8988T (cell line): ENCODE results near the gene TRMT6.

ENCODE experiments used
- DNase-seq: peaks from one replicate; pipeline ENCODE4 v3.0.0; 2011

TRMT6 gene

DNA sequence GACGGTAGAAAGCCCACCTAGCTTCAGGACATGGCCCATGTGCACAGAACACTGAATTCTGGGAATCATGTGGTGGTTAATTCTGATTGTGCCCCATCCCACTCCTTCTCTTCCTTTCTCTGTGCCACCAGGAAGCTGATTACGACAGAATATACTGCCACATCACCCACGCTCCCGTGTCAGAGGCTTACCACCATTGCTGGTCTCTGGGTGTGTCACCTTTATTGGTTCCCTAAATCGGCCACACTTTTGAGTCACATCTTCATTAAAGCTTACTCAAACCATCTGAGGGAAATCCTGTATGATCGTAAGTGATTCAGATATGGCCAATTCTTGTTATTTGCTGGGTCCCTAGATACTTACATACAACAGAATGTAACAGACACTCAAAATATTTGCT, 3.1 kb downstream of the TRMT6 start:
- DNase-seq: no peak

DNA sequence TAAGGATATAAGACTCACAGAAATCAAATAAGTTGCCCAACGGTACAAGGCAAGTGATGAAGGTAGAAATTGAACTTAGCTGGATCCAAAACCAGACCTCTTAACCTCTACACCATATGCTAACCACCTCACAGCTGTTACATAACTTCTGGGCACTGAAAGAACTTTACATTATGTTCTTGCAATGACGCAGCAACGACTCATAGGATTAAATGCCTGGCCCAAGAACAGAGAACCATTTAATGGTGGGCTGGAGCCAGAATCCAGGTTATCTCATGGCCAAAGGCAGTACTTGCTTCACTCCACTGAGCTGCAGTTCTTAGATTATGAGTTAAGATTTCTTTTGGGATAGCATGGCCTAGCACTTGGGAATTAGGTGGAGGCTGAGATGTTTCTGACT, 4.4 kb downstream of the TRMT6 start:
- no peak for DNase-seq

DNA sequence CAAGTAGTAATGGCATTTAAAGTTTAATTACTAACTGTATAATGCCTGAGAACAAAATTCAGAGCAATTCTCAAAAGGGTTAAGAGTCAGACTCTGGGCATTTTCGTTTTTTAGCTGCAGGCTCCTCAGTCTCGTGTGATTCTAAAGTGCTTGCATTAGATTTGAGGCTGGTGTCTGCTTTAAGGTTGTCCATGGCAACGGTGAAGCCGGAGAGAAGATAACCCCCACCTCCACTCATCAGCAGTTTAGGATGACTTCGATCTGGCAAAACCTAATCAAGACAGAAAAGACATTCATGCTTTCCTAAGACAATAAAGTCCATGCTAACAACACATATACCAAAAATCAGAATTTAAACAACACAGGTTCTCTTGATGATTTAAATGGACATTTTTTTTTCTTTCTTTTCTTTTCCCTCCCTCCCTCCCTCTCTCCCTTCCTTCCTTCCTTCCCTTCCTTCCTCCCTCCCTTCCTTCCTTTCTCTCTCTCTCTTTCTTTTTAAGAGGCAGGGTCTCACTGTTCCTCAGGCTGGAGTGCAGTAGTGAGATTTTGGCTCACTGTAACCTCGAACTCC, 11.8 kb downstream of the TRMT6 start:
- no peak for DNase-seq

DNA sequence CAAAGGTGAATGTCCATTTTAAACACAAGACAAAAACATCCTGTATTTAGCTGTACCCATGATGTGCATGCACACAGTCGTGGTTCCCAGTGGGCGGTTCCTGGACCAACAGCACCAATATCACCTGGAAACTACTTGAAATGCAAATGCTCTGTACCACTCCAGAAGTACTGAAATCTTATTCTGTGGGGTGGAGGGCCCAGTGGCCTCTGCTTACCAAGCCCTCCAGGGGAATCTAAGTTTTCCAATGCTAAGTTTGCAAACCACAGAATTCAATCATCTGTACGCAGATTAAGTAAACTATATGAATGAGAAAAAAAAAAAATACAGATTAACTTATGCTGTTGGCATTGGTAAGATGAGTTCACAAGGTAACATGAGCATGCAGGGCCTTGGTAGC, 14.1 kb downstream of the TRMT6 start:
- DNase-seq: no peak

DNA sequence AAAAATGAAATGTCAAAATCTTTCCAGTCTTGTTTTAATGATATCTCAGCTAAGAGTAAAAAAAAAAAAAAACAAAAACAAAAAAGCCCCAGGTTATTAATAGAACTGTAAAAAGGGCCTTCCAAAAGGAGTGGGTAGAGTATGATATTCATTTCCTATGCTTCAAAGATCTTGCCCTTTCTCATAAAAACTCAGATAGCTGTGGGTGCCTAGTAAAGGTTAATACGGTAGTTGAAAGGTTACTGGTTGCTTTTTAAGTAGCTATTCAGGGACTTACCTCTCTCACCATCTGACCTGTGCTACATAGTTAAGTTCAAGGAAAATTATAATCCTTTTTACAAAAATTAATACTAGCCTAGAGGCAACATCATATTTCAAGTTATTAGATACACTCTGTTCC, 14.9 kb downstream of the TRMT6 start:
- no peak for DNase-seq

DNA sequence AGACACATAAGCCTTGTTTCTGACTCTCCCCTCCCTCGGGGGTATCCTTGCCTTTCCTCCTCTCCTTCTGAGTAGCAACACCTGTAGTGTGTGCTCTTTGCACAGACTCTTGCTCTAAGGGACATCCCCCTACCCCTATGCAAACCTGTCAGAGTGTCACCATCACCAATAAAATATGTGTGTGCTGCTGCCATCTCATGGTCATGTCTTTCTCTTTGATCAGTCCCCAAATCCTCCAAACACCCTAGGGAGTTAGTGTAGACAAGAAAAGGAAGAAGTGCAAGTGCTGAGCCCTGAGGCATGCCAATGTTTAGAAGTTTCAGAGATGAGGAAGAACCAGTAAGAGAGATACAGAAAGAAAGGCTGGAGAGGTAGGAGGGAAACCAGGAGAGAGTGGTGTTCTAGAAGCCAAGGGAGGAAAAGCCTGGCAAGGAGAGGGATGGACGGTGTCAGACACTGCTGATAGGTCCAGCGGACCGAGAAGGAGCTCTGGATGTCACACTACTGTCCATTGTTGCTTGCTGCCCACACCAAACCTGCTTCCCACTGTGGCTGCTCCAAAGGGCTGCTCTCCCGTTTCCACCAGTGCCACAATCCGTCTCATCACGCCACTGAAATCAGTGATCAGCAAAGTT, 16.4 kb downstream of the TRMT6 start:
- DNase-seq: no peak

DNA sequence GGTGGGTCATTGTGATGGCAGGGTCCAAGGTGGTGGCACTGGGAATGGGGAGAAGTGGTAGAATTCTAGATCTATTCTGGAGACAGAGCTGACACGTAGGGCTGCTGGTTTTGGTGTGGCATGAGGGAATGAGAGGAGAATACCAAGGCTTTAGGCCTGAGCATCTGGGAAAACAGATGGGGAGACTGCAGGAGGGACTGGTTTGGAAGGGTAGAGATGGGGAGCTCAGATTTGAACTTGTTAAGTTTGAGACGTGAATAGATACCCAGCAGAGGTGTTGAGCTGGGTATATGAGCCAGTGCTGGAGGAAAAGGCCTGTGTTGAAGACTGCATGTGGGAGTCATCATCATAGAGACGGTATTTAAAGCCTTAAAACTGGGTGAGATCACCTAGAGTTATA, 17.5 kb downstream of the TRMT6 start:
- no peak for DNase-seq

DNA sequence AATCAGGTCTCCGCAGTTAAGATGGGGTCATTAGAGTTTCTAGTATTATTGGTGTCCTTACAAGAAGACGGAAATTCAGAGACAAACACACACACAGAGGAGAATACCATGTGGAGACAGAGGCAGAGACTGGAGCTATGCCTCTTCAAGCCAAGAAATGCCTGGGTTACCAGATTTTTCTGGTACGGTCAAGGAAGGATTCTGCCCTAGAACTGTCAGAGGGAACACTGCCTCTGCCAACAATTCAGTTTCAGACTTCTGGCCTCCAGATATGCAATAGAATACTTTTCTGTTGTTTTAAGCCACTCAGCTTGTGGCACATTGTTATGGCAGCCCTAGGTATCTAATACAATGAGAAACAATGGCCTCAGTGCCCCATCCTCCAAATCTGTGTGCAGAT, 18.9 kb downstream of the TRMT6 start:
- DNase-seq: no peak

DNA sequence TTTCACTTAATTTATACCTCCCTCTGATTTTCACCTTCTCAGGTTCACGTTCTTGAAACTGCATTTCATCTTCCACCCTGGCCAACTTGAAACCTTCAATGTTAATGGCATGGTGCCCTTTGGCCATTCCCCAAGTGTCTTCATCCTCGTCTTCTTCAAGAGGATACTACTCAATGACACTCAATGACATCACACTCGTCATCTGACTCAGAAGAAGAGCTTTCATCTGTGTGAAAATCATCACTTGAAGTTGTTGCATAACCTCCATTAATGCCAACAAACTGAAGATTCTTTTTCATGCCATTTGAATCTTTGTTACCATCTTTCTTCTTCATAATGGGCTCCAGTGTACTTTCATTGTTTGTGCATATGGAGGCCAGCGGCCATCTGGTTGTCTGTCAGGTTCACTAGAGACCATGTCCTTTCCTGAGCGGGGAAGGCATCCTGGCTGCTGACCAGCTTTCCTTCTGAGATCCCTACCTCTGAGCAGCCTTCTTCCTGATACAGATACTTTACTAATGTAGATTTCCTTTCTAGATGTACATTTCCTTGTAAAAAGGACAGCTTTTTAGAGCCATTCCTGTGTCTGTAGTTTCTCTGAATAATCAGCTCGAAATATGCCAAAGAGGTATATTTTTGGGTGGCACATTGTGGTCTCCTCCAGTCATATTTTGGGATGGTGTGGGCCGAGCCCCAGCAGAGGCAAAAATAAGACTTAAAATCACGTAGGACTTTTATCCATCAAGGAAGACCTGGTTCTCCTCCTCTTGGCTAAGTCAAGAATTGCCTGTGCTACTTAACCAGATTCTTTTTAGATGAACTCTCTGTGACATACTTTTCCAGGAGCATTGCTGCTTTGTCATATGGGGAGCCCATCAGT, 21.3 kb downstream of the TRMT6 start:
- DNase-seq: no peak

DNA sequence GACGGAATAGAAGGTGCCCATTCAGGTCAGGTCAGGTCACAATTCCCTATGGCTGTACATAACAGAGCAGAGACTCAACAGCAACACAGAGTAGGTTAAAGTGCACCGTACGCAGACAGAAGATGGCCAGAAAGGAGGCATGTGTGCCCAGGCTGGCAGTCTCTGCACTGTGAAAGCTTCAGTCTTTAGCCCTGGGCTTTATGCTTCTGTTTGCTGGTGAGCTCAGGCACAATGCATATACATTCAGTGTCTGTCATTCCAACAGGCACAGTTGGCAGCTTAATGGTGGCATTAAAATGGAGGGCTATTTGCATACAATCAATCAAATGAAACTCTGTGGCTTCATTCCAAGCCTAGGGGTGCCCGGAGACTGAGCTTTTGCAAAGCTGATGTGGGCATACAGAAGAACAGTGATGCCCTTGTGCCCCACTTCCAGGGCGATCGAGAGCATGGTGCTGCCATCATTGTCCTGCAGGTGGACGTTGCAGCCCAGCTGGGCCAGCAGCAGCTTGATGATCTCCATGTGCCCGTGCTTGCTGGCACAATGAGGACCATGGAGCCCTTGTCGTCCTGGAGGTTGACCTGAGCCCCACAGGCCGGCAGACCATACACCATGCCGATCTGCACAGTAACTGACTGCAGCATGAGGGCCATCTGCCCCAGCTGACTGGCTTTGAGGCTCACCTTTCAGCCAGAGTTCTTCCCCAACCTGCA, 22.4 kb downstream of the TRMT6 start:
- DNase-seq: no peak

DNA sequence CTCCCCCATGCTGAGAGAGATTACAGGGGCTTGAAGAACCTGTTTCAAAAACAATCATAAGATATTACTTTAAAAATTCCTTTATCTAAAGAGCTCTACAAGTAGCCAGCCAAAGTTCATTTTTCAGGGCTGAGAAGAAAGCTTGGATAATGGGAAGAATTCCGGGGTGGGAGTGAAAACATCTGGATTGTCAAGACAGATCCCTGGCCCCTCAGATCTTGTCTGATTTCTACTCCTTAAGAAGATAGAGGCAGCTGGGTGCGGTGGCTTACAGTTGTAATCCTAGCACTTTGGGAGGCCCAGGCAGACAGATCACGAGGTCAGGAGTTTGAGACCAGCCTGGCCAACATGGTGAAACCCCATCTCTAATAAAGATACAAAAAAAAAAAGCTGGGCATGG, 24.8 kb downstream of the TRMT6 start:
- no peak for DNase-seq

DNA sequence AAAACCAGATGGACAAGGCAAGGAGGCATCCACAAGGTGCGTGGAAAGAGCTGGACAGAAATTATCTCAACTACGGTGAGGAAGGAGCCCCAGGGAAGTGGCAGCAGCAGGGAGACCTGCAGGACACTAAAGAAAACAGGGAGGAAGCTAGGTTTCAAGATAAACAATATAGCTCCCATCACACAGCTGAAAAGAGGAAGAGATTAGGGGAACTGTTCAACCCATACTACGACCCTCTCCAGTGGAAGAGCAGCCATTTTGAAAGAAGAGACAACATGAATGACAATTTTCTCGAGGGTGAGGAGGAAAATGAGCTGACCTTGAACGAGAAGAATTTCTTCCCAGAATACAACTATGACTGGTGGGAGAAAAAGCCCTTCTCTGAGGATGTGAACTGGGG, 26.8 kb downstream of the TRMT6 start:
- DNase-seq: no peak

DNA sequence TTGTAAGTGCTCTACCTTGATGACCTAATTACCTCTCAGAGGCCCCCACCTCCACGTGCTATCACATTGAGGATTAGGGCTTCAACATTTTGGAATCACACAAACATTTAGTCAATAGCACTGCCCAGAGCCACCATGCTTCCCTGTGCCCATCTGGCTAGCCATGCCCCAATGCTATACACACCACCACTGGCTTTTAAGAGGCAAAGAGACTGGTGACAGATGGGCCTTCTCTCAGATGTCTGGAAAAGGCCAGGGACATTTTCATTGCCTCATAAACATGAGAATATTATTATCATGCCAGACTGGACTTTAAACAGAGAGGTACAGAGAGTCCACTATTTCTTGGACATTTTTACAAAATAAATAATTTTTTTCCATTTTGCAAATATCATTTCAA, 29.8 kb downstream of the TRMT6 start:
- no peak for DNase-seq

DNA sequence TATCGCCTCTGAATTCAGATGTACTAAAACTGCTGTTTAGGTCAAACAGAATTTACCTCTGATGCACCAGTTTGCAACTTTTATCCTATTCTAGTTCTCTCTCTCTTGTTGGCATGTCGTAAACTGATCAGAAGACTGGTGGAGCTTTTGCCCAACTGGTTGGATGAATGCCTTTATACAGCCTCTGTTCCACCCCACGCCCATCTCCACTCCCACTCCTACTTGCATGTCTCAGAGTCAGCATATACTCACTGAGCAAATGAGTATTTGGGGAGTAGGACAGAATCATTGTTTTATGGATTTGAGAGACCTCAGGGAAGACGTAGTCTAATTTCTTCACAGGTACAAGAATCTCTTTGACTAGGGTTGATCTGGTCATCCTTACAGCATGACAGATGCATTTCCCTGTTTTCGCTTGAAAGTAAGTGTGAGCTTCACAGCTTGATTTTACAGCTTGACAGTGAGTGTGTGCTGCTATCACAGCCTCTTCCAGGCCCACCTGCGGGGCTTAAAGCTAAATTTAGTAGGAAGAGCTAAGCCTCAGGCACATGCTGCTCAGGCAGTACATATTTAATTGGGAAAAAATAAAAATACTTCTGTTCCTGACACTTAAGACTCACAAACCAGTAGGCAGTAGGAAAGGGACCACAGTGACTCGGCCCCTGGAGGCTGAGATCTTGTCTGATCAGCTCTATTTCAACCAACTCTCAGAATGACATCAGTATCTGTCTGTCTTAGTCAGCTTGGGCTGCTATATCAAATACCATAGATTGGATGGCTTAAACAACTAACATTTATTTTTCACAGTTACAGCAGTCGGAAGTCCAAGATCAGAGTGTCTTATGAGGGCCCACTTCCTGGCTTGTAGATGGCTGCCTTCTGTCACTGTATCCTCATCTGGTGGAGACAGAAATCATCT, 30.4 kb downstream of the TRMT6 start:
- DNase-seq: no peak

DNA sequence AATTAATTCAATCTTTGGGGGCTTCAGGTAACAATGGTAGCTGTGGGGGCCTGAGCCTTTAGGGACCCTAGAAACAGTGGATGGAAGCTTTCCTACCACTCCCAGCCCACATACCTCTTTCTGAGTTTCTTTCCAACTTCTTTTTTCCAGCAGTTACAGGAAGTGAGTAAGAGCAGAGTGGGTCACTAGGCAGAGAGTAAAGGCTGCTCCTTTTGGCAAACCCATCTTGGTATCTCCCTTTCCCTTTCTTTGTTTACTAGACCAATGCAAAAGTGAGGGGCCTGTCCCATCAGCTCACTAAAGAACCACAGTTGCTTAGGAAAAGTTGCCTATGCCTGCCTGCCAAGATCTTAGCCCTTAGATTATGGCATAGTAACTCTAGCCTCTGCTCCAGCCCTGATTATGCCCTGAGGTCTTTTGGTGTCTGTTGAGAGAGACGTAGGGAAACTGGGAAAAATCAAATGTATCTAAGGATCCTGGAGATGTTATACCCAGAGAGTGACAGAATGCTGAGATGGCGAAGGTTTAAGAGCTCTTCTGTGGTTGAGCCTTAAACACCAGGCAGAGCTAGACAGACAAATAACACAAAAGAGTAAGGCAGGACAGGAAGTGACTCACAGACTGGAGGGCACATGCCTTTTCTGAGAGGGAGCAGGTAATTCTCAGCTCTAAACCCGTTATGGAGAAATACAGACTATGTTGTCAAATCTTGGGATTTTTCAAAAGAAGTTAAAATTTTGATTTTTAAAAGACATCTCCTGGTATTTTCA, 31.3 kb downstream of the TRMT6 start:
- DNase-seq: peak; percentile 42

DNA sequence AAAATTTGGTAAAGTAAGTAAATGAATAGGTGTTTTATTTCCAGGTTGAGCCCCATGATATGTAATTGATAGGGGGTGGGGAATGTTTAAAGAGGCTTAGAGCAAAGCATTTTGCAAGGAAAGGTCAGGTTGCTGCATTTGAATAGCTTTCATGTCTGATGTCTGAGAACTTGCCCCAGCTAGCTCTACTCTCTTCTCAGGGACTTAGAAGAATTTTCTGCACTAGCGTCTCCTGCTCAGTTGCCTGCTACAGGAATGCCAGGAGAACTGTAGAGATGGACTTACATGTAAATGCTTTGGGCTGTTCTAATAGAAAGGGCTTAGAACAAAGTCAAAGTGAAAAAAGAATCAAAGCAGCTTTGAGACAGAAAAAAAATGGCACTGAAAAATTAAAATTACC, 35.5 kb downstream of the TRMT6 start:
- DNase-seq: no peak

DNA sequence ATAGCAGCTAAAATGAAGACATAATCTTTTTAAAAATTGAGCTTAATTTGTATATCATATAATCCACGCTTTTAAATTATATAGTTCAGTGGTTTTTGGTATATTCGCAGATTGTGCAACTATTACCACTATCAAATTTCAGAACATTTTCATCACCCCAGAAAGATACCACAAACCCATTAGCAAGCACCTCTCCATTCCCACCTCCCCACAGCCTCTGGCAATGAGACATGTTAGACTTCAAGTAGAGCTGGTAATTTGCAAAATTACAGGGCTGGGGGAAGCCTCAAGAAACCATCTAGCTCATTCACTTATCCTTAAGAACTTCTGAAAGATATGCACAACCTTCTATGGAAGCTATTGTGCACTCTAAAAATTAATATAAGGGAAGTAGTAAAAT, 37.2 kb downstream of the TRMT6 start:
- DNase-seq: no peak

DNA sequence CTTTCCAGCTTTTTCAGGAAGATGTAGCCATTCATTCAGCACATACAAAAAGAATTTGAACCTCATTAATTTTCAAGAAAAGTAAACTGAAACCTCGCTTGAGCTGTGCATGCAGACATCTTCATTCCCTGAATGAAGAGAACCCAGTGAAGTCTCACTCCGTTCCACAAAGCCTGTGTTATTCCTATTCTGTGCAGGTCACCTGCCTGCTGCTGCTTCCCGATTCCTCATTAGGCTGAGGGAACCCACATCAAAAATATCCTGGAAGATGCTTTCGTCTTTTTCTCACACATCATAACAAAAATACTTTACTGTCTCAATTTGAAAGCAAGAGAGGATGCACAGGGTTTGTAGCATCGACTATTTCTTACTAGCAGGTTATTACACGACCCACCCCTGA, 40.1 kb downstream of the TRMT6 start:
- no peak for DNase-seq

DNA sequence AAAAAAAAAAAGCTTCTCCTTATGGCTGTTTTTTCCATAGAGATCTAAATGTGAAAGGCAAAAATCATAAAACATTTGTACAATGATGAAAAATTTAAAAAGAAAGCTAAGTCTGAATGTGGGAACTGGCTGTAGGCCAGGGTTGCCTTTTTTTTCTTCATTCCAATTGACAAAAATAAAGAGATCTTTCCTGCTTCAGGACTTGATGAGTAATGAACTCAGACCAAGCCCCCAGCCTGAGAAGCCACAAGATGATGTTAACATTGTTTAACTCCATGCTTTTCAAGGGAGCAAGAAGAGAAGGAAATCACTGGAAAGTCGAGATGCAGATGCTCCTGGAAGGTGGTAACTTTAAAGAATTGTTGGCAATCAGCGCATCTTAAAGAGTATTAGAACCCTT, 41.4 kb downstream of the TRMT6 start:
- no peak for DNase-seq

DNA sequence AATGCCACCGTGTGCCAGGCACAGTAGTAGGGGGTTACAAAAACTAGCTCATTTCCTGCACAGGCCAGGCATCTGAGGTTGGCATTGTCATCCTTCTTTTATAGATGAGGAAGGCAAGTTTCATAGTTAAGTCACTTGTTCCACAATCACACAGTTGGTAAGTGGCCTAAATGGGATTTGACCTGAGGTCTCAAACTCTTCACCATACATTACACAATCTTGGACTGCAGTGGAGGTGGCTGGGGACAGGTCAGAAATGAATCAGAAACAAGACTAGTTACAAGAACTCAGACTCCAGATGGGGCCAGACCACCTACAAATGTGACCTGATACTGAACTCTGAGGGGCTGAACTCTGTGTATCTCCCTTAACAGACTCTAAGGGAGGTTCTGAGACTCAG, 49.4 kb downstream of the TRMT6 start:
- no peak for DNase-seq

DNA sequence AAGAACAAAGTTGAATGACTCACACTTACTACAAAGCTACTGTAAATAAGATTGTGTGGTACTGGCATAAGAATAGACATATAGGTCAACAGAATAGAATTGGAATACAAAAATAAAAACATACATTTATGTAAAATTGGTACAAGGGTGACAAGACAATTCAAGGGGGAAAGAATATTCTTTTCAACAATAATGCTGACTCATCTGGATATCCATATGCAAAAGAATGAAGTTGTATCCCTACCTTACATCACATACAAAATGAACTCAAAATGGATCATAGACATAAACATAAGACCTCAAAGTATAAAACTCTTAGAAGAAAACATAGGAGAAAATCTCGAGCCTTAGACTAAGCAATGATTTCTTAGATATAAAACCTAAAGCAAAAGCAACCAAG, 50.9 kb downstream of the TRMT6 start:
- no peak for DNase-seq

DNA sequence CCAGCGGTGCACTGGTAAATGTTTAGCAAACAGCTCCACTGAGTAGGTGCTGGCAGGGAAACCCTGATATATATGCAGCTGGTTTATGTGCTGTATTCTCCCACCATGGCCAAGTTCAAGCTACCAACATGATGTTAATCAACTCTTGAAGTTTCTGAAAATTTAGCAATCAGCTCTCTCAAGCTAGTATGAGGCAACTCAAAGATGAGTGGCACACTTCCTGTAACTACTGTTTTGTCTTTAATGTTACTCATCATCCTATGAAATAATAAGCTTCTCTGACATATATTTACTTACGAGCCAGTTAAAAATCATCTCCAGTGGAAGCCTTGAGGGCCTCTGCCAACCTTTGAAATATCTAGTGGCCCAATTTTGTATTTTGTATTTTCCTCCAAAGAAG, 54.7 kb downstream of the TRMT6 start:
- DNase-seq: no peak
